GM19240 (cell line): Measurements from ENCODE around the gene ANO6.
"Not testable (repeated sequence)": the region's sequence is repeated elsewhere in the genome, so short reads cannot be mapped to it uniquely, and the experiment has no call there.

ENCODE experiments used
- DNase-seq: peaks from one replicate; pipeline ENCODE4 v3.0.0; 2011; ENCODE audit warnings: low spot score; ENCODE audit not compliant: insufficient read length

The ANO6 gene

DNA sequence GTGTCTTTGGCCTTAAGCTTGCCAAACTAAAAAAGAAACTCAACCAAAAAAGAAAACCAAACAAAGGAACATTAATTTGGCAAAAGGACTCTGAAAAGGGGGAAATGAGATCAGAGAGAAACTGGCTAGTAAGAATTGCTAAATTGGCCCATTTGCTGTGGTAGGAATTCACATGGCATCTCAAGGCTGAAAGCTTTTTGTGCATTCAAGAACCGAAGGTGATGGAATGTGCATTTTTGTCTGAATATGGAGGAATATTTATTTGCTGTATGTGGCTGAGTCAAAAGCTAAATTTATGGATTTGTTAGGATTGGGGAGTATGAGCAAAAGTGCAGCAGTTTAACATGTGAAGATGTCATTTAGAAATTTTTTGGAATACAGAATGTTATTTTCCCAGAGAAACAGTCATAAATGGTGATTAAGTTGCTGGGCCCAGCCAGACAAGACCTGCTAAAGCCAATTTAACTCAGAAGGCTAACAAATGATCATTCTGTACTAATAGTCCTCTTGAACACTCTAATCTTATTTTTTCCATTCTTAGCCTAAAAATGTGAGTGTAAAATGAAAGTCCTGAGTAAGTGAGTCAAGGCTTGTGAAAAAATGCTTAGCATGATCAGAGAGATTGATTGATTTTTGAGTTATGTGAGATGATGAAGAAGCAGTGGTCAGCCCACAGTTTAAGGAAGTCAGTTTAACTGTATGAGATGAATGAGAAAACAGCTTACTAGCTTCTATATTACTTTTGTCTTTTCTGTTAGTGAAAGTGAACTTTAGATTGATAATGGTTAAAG is 94.1 kb downstream of the ANO6 start:
- DNase-seq: no peak

- no peak for DNase-seq
Observed at GRCh38 chr12:45310627-45310968, 94.7 kb downstream of the ANO6 start.

DNA sequence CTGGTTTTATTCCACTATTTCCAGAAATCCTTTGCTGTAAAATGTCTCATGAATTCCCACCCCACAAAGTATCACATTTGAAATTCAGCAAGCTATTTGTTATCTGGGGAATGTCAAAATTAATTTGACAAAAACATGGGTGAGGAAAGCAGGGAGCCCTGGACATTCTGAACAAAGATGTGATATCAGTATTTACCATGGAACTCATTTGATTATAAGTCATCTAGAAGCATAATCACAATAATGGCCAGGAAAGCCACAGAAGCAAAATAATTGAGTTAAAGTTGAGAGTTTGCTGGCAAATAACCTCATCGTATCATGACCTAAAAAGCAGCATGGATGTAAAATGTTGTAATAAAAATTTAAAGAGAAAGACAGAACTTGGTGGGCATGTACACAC is 96.1 kb downstream of the ANO6 start:
- no peak for DNase-seq

- DNase-seq: no peak
Observed at GRCh38 chr12:45314770-45315169, 98.9 kb downstream of the ANO6 start.

DNA sequence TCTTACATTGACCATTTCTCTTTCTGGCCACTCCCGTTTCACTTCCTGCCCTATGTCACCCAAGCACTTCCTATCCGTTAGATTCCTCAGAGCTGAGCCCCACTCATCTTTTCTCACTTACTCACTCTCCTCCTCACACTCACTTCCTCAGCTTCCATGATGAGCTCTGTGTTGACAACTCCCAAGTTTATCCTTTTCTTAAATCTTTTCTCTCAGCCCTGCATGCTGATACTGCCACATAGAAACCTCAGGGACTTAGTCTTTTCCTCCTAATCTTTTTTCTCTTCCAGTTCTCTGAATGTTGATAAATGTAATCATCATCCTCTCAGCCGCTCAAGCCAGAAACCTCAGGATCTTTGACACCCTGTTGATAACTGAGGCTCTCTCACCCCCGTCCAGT is 99.6 kb downstream of the ANO6 start:
- DNase-seq: no peak

- not testable (repeated sequence) for DNase-seq
Observed at GRCh38 chr12:45317261-45317660, 101.4 kb downstream of the ANO6 start.

DNA sequence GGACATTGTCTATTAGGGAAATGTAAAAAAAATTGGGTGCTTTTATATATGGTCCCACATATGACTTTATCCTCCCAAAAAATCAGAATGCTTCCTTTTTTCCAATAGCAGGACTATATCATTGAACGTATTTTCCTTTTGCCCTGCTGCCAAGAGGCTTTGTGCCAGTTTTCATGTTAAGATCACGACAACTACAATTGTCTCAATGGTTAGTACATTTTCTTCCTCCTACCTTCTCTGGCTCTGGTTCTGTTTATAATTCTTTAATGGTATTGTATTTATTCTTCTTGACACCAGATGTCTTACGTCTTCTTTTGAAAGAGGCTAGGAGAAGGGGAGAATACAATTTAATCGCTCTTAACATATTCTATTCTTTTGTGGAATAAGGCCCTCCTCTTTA is 106.9 kb downstream of the ANO6 start:
- no peak for DNase-seq

GRCh38 chr12:45324391-45324790 is 108.5 kb downstream of the ANO6 start:
- DNase-seq: no peak

DNA sequence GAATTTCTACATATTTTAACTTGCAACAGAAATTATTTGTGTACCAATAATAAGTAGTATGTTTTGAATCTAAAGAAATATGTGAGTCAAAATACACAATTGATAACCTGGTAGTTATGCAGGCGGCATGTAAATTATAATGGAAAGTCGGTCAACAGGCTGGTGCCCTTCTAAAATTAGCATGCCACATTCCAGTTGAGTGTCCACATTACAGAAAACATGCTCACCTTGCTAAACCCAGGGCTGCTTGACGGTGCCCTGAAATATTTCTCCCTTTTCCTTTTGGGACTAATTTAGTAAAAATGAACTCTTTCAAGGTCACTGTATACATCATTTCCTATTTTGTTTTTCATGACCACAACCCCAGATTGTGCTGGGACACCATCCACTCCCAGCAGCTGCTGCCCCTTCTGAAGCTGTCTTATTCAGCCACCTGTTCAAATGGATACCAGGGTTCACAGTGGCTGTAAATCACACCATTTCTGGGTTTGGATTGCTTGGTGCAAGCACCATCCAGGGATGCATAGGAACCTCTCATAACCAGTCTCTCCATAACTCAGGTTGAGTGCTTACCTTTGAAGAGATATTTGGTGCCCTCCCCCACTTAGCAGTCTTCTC is 110.6 kb downstream of the ANO6 start:
- no peak for DNase-seq

GRCh38 chr12:45327823-45328383 is 112.0 kb downstream of the ANO6 start:
- no peak for DNase-seq

DNA sequence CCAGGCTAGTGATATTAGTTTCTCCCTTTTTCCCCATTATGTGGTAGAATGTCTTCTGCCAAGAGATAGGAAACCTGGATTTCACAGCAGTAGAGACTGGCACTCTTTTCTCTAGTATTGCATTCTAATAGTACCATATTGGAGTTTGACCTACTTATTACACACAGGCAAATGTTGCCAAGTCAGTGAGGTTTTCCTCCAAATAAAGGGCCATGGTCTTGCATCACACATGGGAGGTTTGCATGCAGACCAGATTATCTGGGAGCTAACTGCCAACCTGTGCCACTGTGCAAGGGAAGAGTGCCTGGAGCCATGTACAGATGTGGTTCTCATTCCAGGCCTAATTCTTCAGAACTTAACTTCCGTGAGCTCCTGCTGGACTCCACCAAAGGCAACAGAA is 113.3 kb downstream of the ANO6 start:
- no peak for DNase-seq

DNA sequence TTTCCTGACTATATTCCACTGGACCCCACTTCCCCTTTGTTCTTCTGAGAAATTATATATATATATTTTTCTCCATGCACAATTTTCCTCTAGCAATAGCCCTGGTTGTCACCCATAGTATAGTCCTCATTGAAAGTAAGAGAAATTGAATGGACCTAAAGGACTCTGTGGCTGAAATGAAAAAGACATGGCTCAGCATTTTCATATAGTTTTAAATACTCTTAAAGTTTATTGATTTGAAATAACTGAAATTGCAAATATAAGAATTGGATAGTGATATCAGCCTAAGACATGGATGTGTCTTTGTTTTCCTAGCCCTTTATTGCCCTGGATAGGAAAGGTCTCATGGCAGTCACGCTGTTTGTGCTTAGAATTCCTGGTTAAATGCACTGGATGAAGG is 113.8 kb downstream of the ANO6 start:
- DNase-seq: no peak

GRCh38 chr12:45331552-45331951 is 115.7 kb downstream of the ANO6 start:
- DNase-seq: no peak

DNA sequence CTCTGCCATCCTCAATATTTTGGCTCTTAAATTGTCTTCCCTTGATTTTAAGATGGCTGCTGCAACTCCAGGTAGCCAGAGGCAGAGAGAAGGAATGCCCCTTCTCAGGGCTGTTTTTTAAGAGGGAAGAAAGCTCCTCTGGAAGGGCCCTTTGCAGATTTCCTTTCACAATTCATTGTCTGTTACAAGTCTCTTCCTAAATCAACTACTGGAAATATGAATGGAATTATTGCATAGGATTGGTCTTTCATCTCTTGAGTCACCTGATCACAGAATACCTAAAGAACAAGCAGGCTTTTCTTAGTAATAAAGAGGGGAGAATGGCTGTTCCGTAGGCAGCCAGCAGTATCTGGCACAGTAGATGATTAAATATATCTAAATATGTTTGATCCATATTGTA is 118.5 kb downstream of the ANO6 start:
- DNase-seq: no peak

- DNase-seq: no peak
Observed at GRCh38 chr12:45336331-45336730, 120.4 kb downstream of the ANO6 start.

DNA sequence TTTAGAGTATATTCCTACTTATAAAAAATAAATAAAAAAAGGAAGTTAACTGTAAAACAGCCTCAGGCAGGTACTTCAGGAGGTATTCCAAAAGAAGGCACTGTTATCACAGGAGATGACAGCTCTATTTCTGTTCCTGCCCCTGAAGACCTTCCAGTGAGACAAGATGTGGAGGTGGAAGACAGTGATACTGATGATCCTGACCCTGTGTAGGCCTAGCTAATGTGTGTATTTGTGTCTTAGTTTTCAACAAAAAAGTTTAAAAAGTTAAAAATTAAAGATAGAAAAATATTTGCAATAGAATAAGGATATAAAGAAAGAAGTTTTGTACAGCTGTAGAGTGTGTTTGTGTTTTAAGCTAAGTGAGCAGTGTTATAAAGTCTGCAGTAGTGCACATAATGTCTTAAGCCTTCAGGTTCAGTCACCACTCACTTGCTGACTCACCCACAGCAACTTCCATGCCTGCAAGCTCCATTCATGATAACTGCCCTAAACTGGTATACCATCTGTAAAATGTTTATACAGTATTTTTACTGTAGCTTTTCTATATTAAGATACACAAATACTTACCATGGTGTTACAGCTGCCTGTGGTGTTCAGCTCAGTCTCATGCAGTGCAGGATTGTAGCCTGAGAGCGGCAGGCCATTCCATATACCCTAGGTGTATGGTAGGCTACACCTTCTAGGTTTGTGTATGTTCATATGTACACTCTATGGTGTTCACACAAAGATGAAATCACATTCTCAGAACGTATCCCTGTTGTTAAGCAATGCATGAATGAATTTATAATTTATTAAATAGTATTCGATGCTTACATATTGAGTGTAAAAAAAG is 121.1 kb downstream of the ANO6 start:
- no peak for DNase-seq

- DNase-seq: no peak
Observed at GRCh38 chr12:45337835-45338234, 121.9 kb downstream of the ANO6 start.

- DNase-seq: no peak
Observed at GRCh38 chr12:45338272-45338671, 122.4 kb downstream of the ANO6 start.

GRCh38 chr12:45339035-45339434 is 123.1 kb downstream of the ANO6 start:
- no peak for DNase-seq

- DNase-seq: no peak
Observed at GRCh38 chr12:45342171-45342570, 126.3 kb downstream of the ANO6 start.

DNA sequence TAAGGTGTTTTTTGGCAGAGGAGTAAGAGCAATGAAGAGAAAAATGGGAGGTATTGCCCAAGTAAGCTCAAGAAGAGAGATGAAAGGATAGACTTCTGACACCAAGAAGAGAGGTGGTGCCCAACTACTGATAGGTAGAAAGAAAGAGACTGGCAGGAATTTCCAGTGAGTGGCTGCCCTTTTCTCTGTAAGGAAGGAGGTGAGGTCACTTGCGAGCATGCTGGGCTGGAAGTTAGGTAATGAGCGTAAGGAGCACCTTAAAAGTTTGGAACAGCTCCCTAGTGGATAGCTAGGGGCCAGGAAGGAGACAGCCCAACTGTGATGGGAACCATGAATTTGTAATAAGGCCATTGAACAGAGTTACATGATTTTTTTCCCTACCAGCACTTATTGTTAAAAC is 127.0 kb downstream of the ANO6 start:
- no peak for DNase-seq
